Measurements from ENCODE around the gene CNOT2.

CNOT2 gene

GRCh38 chr12:70306676-70307075 is 63.4 kb downstream of the CNOT2 start:
- DNase-seq (ENCODE audit: low spot score): no peak

- DNase-seq (ENCODE audit: low spot score): no peak
Observed at GRCh38 chr12:70307868-70308267, 64.6 kb downstream of the CNOT2 start.

GRCh38 chr12:70309348-70309747 is 66.1 kb downstream of the CNOT2 start:
- no peak for DNase-seq (ENCODE audit: low spot score)

GRCh38 chr12:70314145-70314544 is 70.9 kb downstream of the CNOT2 start:
- no peak for DNase-seq (ENCODE audit: low spot score)

- no peak for DNase-seq (ENCODE audit: low spot score)
Observed at GRCh38 chr12:70317781-70318180, 74.5 kb downstream of the CNOT2 start.

GRCh38 chr12:70319605-70320004 is 76.4 kb downstream of the CNOT2 start:
- DNase-seq (ENCODE audit: low spot score): no peak

GRCh38 chr12:70321191-70321590 is 78.0 kb downstream of the CNOT2 start:
- DNase-seq (ENCODE audit: low spot score): no peak

- no peak for DNase-seq (ENCODE audit: low spot score)
Observed at GRCh38 chr12:70327541-70327940, 84.3 kb downstream of the CNOT2 start.

GRCh38 chr12:70329728-70330127 is 86.5 kb downstream of the CNOT2 start:
- no peak for DNase-seq (ENCODE audit: low spot score)

GRCh38 chr12:70330158-70330557 is 86.9 kb downstream of the CNOT2 start:
- DNase-seq (ENCODE audit: low spot score): no peak

GRCh38 chr12:70332236-70332635 is 89.0 kb downstream of the CNOT2 start:
- no peak for DNase-seq (ENCODE audit: low spot score)

GRCh38 chr12:70334742-70335141 is 91.5 kb downstream of the CNOT2 start:
- no peak for DNase-seq (ENCODE audit: low spot score)

- DNase-seq (ENCODE audit: low spot score): no peak
Observed at GRCh38 chr12:70338531-70338930, 95.3 kb downstream of the CNOT2 start.

GRCh38 chr12:70351076-70351475 is 107.8 kb downstream of the CNOT2 start:
- DNase-seq (ENCODE audit: low spot score): no peak

GRCh38 chr12:70353780-70354660 is 110.8 kb downstream of the CNOT2 start:
- no peak for DNase-seq (ENCODE audit: low spot score)

- no peak for DNase-seq (ENCODE audit: low spot score)
Observed at GRCh38 chr12:70354787-70355186, 111.6 kb downstream of the CNOT2 start.

GRCh38 chr12:70355972-70356371 is 112.7 kb downstream of the CNOT2 start:
- DNase-seq (ENCODE audit: low spot score): no peak

GRCh38 chr12:70359458-70360197 is 116.4 kb downstream of the CNOT2 start:
- no peak for DNase-seq (ENCODE audit: low spot score)

GRCh38 chr12:70360218-70360617 is 117.0 kb downstream of the CNOT2 start:
- DNase-seq (ENCODE audit: low spot score): no peak

- DNase-seq (ENCODE audit: low spot score): no peak
Observed at GRCh38 chr12:70364695-70365397, 121.6 kb downstream of the CNOT2 start.

- DNase-seq (ENCODE audit: low spot score): no peak
Observed at GRCh38 chr12:70365398-70365647, 122.1 kb downstream of the CNOT2 start.

- peak; percentile 72 for DNase-seq (ENCODE audit: low spot score)
Observed at GRCh38 chr12:70365648-70366518, 122.7 kb downstream of the CNOT2 start, which contains the start of gene KCNMB4. Gene KCNMB4 (plus strand): TSS chr12:70366290. CDS start chr12:70366735, 445 bp downstream.

Measured in AG20443 (cell line).